Common myeloid progenitor, CD34-positive (primary cell): ENCODE results near the gene CACNG4.

Source experiments
- CTCF ChIA-PET: fragments of 350-600 bp; sonication (Branson Sonifier 250); formaldehyde crosslinking; loops from one replicate; lab custom pipeline; 2021; ENCODE audit warnings: antibody characterized with exemption; lab: Charles Lee
- POLR2A ChIA-PET: fragments of 350-600 bp; sonication (Branson Sonifier 250); formaldehyde crosslinking; loops from one replicate; lab custom pipeline; 2021; ENCODE audit warnings: antibody characterized with exemption; lab: Charles Lee
- DNase-seq, 3 donors: peaks; one replicate each; pipeline versions ENCODE4 v3.0.0 to v3.0.0-alpha.2; 2013
- H3K27ac ChIP-seq, 2 experiments: 1 replicate in 1 of 2; 2 replicates in 1 of 2; pipeline ENCODE4 v1.7.0; 2013; ENCODE audit warnings: inconsistent platforms in 2 of 2, low read length in 2 of 2, mild to moderate bottlenecking in 2 of 2, low read depth in 1 of 2, moderate library complexity in 1 of 2; ENCODE audit not compliant: severe bottlenecking in 2 of 2, insufficient read depth in 1 of 2, poor library complexity in 1 of 2
- H3K27me3 ChIP-seq, 5 experiments: replicated peaks in 2 of 5; 1 replicate in 3 of 5; 2 replicates in 2 of 5; pipeline versions ENCODE4 v1.6.1 to v1.7.0; 2013; ENCODE audit warnings: low read length in 4 of 5, mild to moderate bottlenecking in 2 of 5, moderate library complexity in 2 of 5, inconsistent platforms in 1 of 5; ENCODE audit not compliant: insufficient read depth in 5 of 5, control insufficient read depth in 4 of 5
- H3K36me3 ChIP-seq, 4 experiments: 1 replicate in 2 of 4; 2 replicates in 2 of 4; pipeline versions ENCODE4 v1.6.1 to v1.7.0; 2013; ENCODE audit warnings: low read length in 3 of 4, control low read depth in 1 of 4, mild to moderate bottlenecking in 1 of 4; ENCODE audit not compliant: control insufficient read depth in 4 of 4, insufficient read depth in 4 of 4
- H3K4me1 ChIP-seq, 4 experiments: 1 replicate in 3 of 4; 2 replicates in 1 of 4; pipeline versions ENCODE4 v1.6.1 to v1.7.1; 2013; ENCODE audit warnings: low read length in 3 of 4, mild to moderate bottlenecking in 3 of 4, control low read depth in 1 of 4, inconsistent platforms in 1 of 4, moderate library complexity in 1 of 4; ENCODE audit not compliant: control insufficient read depth in 4 of 4, insufficient read depth in 4 of 4; ENCODE audit errors: control extremely low read depth in 1 of 4
- H3K4me3 ChIP-seq, 7 experiments: 1 replicate in 4 of 7; 2 replicates in 3 of 7; pipeline versions ENCODE4 v1.5.1 to v1.7.0; 2013; ENCODE audit warnings: mild to moderate bottlenecking in 7 of 7, low read length in 6 of 7, moderate library complexity in 6 of 7, inconsistent platforms in 2 of 7, low read depth in 2 of 7, control low read depth in 1 of 7; ENCODE audit not compliant: insufficient read depth in 4 of 7, control insufficient read depth in 1 of 7; ENCODE audit errors: extremely low read depth in 1 of 7
- H3K9me3 ChIP-seq, 5 experiments: 1 replicate in 4 of 5; 2 replicates in 1 of 5; pipeline versions ENCODE4 v1.6.1 to v1.7.1; 2013; ENCODE audit warnings: low read length in 4 of 5, mild to moderate bottlenecking in 2 of 5, inconsistent platforms in 1 of 5, low read depth in 1 of 5, moderate library complexity in 1 of 5; ENCODE audit not compliant: control insufficient read depth in 4 of 5, insufficient read depth in 2 of 5; ENCODE audit errors: control extremely low read depth in 1 of 5
- WGBS: methylation state at CpG from one replicate; pipeline ENCODE4 v1.1.5; 2013; ENCODE audit not compliant: insufficient coverage; 5-methylcytosine and 5-hydroxymethylcytosine counted together

CACNG4 gene

DNA sequence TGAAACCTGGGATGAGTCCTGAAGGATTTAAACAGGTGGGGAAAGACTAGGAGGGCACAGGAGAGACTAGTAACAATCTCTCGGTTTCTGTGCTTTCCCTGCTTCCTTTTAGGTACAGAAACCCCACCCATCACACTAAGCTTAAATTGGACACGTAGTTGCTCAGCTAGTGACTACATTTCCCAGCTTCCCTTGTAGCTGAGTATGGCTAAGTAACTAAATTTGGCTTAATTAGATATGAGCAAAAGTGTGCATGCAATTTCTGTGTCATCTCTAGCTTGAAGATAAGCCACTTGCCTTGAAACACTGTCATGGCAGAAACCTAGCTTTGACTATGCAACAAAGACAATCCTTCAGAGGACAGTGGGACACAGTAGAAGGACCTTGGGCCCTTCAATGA, 116.3 kb downstream of the CACNG4 start:
- H3K27me3 ChIP-seq = no peaks in the 10 kb centered on the region
- H3K4me1 ChIP-seq = peaks cover 0 to 10% (median 2%) of the 10 kb centered on the region in 4 experiments
- H3K9me3 ChIP-seq = no peaks in the 10 kb centered on the region
- no peak overlapping the region for H3K27ac ChIP-seq
- peaks cover 15 to 37% (median 29%) of the 10 kb centered on the region in 4 experiments for H3K36me3 ChIP-seq
- DNase-seq = no peak
- no CpG with 5 or more reads among the region's 2 CpGs for WGBS
- POLR2A ChIA-PET = interaction anchor here (0.6 kb wide), 1 partner anchor 1134 kb away, joined by 3 read pairs; no protein-coding TSS in a partner anchor
- H3K4me3 ChIP-seq = no peak overlapping the region
- CTCF ChIA-PET = no interaction called here

DNA sequence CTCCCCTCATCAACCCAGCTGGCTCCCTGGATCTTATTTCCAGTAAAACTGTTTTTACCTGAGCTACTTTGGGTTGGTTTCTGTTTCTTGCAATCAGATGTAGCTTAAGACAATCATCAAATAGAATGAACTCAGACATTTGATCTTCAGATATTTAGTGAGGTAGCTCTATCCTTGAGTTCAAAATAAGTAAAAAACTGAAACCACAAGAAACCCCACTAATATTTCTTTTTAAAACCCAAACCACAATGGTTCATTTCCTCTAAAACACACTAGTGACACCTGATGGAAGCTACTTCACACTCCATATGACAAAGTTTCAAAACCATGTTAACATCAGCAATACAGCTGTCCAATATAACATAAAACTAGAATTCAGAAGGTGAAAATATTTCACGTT, 117.6 kb downstream of the CACNG4 start:
- H3K9me3 ChIP-seq = no peaks in the 10 kb centered on the region
- ChIA-PET CTCF (no interaction called here), POLR2A (no interaction called here)
- peak; percentile 14 to 60 (median 44) for DNase-seq
- no peak overlapping the region for H3K4me3 ChIP-seq
- no peak overlapping the region for H3K27ac ChIP-seq
- peaks cover 22 to 37% (median 29%) of the 10 kb centered on the region in 4 experiments for H3K36me3 ChIP-seq
- no peaks in the 10 kb centered on the region for H3K27me3 ChIP-seq
- peaks cover 0 to 10% (median 2%) of the 10 kb centered on the region in 4 experiments for H3K4me1 ChIP-seq
- no CpG with 5 or more reads among the region's 1 CpG for WGBS
